GM18519 (cell line): Measurements from ENCODE around the gene SORBS2.
A peak's percentile ranks its signal among the peaks of the same experiment; 100 is the strongest.
"Not testable (repeated sequence)": the region's sequence is repeated elsewhere in the genome, so short reads cannot be mapped to it uniquely, and the experiment has no call there.

ENCODE experiments used
- ATAC-seq: cut with Tn5 transposase; IDR thresholded peaks from one replicate; pipeline ENCODE4 v1.9.1; 2021; ENCODE audit warnings: mild to moderate bottlenecking, moderate library complexity; ENCODE audit not compliant: unreplicated experiment, low FRiP score

The SORBS2 gene

DNA sequence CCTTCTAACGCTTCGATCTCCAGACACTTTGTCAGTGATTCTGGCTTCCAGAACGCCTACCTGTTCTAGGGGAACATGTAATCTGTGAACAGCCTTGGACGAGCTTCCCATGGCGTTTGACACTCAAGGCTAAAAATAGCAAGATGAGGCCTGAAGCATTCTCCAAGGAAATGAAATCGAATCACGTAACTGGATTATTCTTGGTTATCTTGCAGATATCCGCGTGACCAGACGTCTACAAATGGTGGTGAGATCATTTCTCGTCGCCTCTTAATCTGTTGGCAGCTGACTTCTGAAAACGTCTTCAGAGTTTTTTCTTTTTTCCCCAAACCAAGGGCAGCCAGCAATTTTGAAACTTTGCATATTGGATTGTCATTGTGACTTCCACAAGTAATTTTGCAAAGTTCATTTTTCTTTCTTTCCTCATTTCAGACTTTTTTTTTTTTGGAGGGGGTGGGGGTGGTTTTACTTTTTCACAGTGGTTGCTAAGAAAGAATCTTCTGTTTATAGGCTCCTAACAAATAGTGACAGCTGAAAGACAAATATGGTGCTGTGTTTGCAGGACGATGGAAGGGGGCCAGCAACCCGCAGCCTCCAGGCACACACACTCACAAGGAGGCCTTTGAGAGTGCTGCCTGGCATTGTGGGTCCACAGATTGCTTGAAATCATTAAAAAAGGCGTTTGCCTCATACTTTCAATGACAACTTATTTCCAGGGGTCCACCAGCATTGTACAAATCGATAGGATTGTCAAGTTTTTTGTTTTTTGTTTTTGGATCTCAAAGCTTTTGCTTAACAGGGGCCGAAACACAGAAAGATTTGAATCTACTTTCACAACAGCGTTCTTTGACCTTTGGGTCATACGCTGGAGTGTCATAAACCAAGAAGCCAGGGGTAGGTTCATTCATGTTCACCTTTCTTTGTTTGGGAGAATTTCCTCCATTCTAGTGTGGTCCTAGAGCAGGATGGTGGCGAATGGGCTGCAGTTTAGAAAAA, 244.3 kb downstream of the SORBS2 start:
- ATAC-seq = no peak

DNA sequence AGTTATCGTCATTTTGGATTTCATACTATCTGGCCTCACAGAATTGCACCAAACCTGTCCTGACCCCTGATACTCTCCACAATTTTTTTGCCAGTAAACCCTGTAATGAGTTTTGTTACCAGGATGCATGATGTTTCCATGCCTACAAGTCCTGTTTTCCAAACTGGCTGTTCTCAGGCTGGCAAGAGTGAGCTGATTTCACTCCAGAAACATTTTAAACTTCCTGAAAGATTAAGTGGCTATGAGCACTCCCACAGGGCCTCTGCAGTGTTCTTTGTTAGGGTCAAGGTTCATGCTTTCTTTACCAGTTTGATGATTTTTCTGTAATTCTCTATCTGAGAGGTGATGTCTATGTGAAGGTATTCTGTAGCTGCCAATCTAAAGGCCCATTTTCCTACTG, 245.0 kb downstream of the SORBS2 start:
- no peak for ATAC-seq

GRCh38 chr4:185566425-185566824, 245.6 kb downstream of the SORBS2 start:
- peak; percentile 62 for ATAC-seq

DNA sequence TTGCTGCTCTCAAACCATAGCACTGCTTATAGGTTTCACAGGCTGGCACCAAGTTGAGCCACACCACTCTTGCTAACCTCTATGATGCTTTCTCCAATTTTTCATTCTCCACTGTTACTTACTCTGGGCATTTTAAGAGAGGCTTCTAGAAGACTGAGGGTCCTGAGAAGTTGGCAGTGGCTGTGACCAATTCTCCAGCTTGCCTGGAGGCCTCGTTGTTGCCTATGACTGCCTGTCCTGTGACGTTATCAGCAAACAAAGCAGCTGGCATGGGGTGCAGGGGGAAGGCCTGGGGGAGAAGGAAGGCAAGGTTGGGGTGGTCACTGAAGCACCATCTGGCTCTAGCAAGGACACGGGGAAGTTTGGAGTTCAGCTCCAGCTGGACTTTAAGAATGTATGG, 246.3 kb downstream of the SORBS2 start:
- no peak for ATAC-seq

- ATAC-seq = no peak
These were observed 247.6 kb downstream of the SORBS2 start for GRCh38 chr4:185564349-185564748.

DNA sequence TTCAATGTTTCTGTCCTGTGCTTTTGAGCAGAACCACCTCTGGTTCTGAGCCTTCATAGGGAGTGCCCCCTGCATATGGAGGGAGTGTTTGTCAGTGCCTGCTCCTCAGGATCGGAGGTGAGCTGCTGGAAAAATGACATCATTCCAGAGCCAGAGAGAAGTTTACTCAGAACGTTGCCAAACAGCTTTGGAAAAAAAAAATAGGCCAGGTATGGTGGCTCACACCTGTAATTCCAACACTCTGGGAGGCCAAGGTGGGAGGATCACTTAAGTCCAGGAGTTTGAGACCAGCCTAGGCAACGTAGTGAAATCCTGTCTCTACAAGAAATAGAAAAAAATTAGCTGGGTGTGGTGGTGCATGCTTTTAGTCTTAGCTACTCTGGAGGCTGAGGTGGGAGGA, 249.5 kb downstream of the SORBS2 start:
- no peak for ATAC-seq

GRCh38 chr4:185560316-185560715, 251.7 kb downstream of the SORBS2 start:
- no peak for ATAC-seq

- ATAC-seq = no peak
These were observed 252.1 kb downstream of the SORBS2 start for GRCh38 chr4:185559915-185560281.

DNA sequence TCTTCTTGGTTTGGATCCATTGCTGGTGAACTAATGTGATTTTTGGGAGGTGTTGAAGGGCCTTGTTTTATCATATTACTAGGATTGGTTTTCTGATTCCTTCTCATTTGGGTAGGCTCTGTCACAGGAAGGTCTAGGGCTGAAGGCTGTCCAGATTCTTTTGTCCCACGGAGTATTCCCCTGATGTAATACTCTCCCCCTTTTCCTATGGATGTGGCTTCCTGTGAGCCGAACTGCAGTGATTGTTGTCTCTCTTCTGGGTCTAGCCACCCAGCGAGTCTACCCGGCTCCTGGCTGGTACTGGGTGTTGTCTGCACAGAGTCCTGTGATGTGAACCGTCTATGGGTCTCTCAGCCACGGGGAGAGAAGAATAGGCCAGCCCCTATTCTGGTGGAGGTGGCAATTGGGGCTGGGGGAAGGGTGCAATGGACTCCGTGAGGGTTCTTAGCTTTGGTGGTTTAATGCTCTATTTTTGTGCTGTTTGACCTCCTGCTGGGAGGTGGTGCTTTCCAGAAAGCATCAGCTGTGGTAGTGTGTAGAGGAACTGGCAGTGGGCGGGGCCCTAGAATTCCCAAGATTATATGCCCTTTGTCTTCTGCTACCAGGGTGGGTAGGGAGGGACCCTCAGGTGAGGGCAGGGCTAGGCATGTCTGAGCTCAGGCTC, 252.6 kb downstream of the SORBS2 start:
- not testable (repeated sequence) for ATAC-seq

GRCh38 chr4:185554365-185555126, 257.4 kb downstream of the SORBS2 start:
- ATAC-seq = no peak

GRCh38 chr4:185552254-185552653, 259.7 kb downstream of the SORBS2 start:
- ATAC-seq = no peak

DNA sequence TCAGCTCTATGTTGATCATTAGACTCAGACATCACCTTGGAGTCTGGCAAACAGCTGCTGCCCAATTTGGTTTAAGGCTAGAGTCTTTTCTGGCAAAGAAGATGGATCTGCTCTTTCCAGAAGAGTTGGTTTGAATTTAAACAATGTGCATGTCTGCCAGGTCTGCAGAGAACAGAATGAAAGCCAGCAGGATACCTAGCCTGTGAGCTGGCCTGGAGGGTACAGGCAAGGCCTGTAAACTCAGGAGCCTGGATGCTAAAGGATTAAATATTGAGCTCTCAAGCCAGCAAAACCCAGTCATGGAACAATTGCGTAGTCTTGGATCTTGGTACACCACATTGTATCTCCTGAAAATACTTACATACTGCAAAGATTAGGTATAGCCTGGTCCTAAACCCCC, 261.1 kb downstream of the SORBS2 start:
- no peak for ATAC-seq

GRCh38 chr4:185549095-185549639, 262.8 kb downstream of the SORBS2 start:
- ATAC-seq = no peak

DNA sequence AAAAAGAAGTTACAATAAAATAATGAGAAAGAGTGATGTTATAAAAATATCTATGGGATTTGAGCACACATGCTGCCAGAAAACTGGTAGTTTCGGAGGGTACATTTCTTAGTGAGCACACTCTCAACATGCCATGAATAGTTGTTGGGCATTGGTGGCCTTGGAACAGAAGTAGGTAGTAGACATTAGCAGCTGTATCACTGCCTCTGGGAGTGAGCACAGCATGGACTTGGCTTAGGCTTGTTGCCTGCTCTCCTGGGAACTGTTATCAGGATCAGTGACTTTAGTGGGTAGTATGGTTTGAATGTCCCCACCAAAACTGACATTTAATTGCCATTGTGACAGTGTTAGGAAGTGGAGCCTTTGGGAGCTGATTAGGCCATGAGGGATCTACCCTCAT, 263.4 kb downstream of the SORBS2 start:
- ATAC-seq = no peak

DNA sequence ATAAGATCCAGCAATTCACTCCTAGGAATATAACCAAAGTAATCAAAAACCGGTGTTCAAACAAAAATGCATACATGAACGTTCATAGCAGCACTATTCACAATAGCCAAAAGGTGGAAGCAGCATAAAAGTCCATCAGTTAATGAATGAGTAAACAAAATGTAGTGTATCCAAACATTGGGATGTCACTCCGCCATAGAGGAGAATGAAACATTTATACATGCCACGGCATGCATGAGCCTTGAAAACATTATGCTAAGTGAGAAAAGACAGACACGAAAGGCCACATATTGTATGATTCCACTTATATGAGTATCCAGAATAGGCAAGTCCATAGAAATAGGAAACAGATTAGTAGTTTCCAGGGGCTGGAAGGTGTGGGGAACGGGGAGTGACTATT, 265.7 kb downstream of the SORBS2 start:
- ATAC-seq = no peak

GRCh38 chr4:185542626-185543315, 269.2 kb downstream of the SORBS2 start:
- no peak for ATAC-seq

DNA sequence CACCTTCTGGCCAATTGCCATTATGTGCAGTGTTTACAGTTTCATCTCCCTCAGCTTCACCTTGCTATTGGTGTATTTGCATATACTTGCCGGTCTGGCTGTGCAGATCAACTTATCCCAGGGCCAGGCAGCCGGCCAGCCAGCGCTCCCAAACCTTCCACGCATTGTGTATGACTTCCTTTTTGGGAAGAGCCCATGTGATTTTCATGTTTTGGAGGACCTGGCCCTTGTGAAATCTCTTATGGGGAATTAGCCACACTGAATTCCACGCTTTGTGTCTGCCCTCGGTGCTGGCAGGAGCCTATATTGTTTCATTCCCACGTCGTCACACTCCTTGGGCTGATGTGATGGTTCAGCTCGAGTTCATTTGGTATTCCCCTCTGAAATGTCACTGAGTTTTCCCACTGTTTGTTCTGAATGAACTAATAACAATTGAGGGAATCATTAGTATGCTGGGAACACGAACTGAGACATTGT, 270.7 kb downstream of the SORBS2 start:
- no peak for ATAC-seq

- no peak for ATAC-seq
These were observed 271.4 kb downstream of the SORBS2 start for GRCh38 chr4:185540487-185541120.

GRCh38 chr4:185540040-185540439, 272.0 kb downstream of the SORBS2 start:
- ATAC-seq = no peak

- no peak for ATAC-seq
These were observed 273.2 kb downstream of the SORBS2 start for GRCh38 chr4:185538806-185539205.
